Calu3 (cell line): ENCODE measurements around the gene CHRD. TPM values are rescaled to one million over a fixed set of nuclear protein-coding genes. Genes with fewer than 3 reads are reported as not detected.
"Not testable (repeated sequence)": the region's sequence is repeated elsewhere in the genome, so short reads cannot be mapped to it uniquely, and the experiment has no call there.

Experiments used
- BruUV-seq: library from RNA; stranded (reverse); fragments of 400-500 nt; replicated peaks from 2 replicates; lab custom pipeline; 2021; lab: Mats Ljungman, UMichigan
- CTCF ChIA-PET: fragments of 300-600 bp; sonication (Branson Sonifier 250); formaldehyde crosslinking; loops from one replicate; lab custom pipeline; 2022; ENCODE audit warnings: antibody characterized with exemption; lab: Charles Lee
- DNase-seq: peaks from one replicate; pipeline ENCODE4 v3.0.0; 2022
- H3K27ac Mint-ChIP-seq: one replicate; pipeline ENCODE4 v1.8.0; 2022; ENCODE audit warnings: mixed read lengths; ENCODE audit not compliant: unreplicated experiment
- H3K27me3 Mint-ChIP-seq: one replicate; pipeline ENCODE4 v1.8.0; 2022; ENCODE audit warnings: mixed read lengths; ENCODE audit not compliant: unreplicated experiment
- H3K36me3 Mint-ChIP-seq: one replicate; pipeline ENCODE4 v1.8.0; 2022; ENCODE audit warnings: mild to moderate bottlenecking, moderate library complexity, mixed read lengths; ENCODE audit not compliant: insufficient read depth, unreplicated experiment
- H3K4me1 Mint-ChIP-seq: one replicate; pipeline ENCODE4 v1.8.0; 2022; ENCODE audit warnings: mild to moderate bottlenecking, low read depth, mixed read lengths; ENCODE audit not compliant: unreplicated experiment
- H3K4me3 Mint-ChIP-seq: one replicate; pipeline ENCODE4 v1.8.0; 2022; ENCODE audit warnings: mild to moderate bottlenecking, low read depth, moderate library complexity, mixed read lengths; ENCODE audit not compliant: unreplicated experiment
- H3K9me3 Mint-ChIP-seq: one replicate; pipeline ENCODE4 v1.8.0; 2022; ENCODE audit warnings: low read depth, mixed read lengths; ENCODE audit not compliant: unreplicated experiment
- CTCF ChIP-seq: fragments of 200-600 bp; IDR thresholded peaks from one replicate; pipeline ENCODE4 v1.8.0; 2022; ENCODE audit warnings: antibody characterized with exemption; ENCODE audit not compliant: unreplicated experiment
- intact Hi-C: fragments of 100-400 bp; cut with micrococcal nuclease; formaldehyde crosslinking; loops from one replicate; pipeline ENCODE4 v1.10.0; 2022; ENCODE audit not compliant: unreplicated experiment
- total RNA-seq: library from RNA; stranded (reverse); gene quantifications from 2 replicates; pipeline ENCODE4 v1.2.3, GENCODE V29; 2022

Gene CHRD
- total RNA-seq, 1 experiment from 2014 or later = not detected

GRCh38 chr3:184337399-184337714 lies 42.5 kb upstream of the CHRD start, which contains the start of gene FAM131A:
TSS of gene FAM131A (plus strand) at chr3:184337600. CDS start at chr3:184337631, 31 bp downstream.
- no TSS peak for BruUV-seq
- Mint-ChIP-seq H3K36me3 (peaks cover 65% of the 10 kb centered on the region), H3K27ac (peak within 1 kb of the TSS; percentile 43), H3K9me3 (no peaks in the 10 kb centered on the region), H3K4me3 (peak within 1 kb of the TSS; percentile 86), H3K27me3 (no peaks in the 10 kb centered on the region), H3K4me1 (peaks cover 56% of the 10 kb centered on the region)
- intact Hi-C loops = no loop called here
- CTCF ChIA-PET = interaction anchor here (1.7 kb wide), 1 partner anchor 8 kb away, joined by 4 read pairs; no protein-coding TSS in a partner anchor
- TF ChIP-seq CTCF = no peak
- DNase-seq = no peak

- Mint-ChIP-seq H3K9me3 (no peaks in the 10 kb centered on the region), H3K4me3 (no peak overlapping the region), H3K27ac (peak overlapping the region; percentile 21), H3K36me3 (peaks cover 58% of the 10 kb centered on the region), H3K4me1 (peaks cover 50% of the 10 kb centered on the region), H3K27me3 (no peaks in the 10 kb centered on the region)
- CTCF ChIA-PET = interaction anchor here (0.6 to 1.7 kb wide), 2 partner anchors 8 to 138 kb away, joined by 3 to 4 read pairs; no protein-coding TSS in a partner anchor
- no peak for DNase-seq
- intact Hi-C loops = no loop called here
- no TSS peak for BruUV-seq
- TF ChIP-seq CTCF = no peak
Observed at GRCh38 chr3:184337981-184338380, 41.9 kb upstream of the CHRD start.

DNA sequence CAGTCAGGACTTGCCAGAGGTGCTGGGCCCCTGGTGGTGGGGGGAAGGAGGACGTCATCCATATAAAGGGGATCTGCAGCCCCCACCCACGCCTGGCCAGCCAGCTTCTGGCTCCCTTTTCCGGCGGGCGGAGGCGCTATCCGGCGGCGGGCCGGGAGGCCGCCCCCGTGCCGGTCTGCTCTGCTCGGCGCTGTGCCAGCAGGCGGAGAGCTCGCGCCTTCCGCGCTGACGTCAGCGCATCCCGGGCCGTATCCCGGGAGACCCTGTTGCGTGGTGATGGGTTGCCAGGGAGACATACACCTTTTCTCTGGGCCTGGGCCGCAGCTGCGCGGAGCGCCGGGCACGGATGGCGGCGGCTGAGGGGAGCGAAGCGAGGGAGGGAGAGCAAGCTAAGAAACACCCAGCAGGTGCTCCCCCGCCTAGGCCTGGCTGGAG lies 41.3 kb upstream of the CHRD start:
- Mint-ChIP-seq H3K4me3 (no peak overlapping the region), H3K27me3 (no peaks in the 10 kb centered on the region), H3K36me3 (peaks cover 57% of the 10 kb centered on the region), H3K4me1 (peaks cover 45% of the 10 kb centered on the region), H3K9me3 (no peaks in the 10 kb centered on the region), H3K27ac (no peak overlapping the region)
- CTCF ChIA-PET = interaction anchor here (0.6 kb wide), 1 partner anchor 137 kb away, joined by 3 read pairs; no protein-coding TSS in a partner anchor
- peak; percentile 33 for TF ChIP-seq CTCF
- no TSS peak for BruUV-seq
- intact Hi-C loops = no loop called here
- DNase-seq = no peak

- Mint-ChIP-seq H3K27ac (no peak overlapping the region), H3K9me3 (no peaks in the 10 kb centered on the region), H3K4me3 (no peak overlapping the region), H3K36me3 (peaks cover 53% of the 10 kb centered on the region), H3K27me3 (no peaks in the 10 kb centered on the region), H3K4me1 (peaks cover 40% of the 10 kb centered on the region)
- DNase-seq = no peak
- intact Hi-C loops = no loop called here
- CTCF ChIA-PET = no interaction called here
- TF ChIP-seq CTCF = no peak
- no TSS peak for BruUV-seq
Observed at GRCh38 chr3:184339001-184339400, 40.9 kb upstream of the CHRD start.

- H3K27ac Mint-ChIP-seq, H3K27me3 Mint-ChIP-seq, CTCF ChIA-PET, BruUV-seq, H3K4me3 Mint-ChIP-seq, H3K9me3 Mint-ChIP-seq, DNase-seq, intact Hi-C loops: not testable (repeated sequence)
- Mint-ChIP-seq H3K36me3 (peaks cover 50% of the 10 kb centered on the region), H3K4me1 (peaks cover 34% of the 10 kb centered on the region)
Observed at GRCh38 chr3:184339451-184340135, 40.3 kb upstream of the CHRD start.
